ENCODE data around the gene SCUBE3.

- no peak for TF ChIP-seq CTCF (conservative IDR thresholded peaks at IDR 0.05; ENCODE audit: low read length)
- TF ChIP-seq EZH2phosphoT487 (IDR thresholded peaks at IDR 0.05; ENCODE audit: borderline replicate concordance), result no peak
These were observed 2.6 kb downstream of the SCUBE3 start for GRCh38 chr6:35216412-35216732.
